Thyroid gland (tissue), 4 donors: ENCODE data around the gene LRIT2. TPM values are rescaled to one million over a fixed set of nuclear protein-coding genes. Genes with fewer than 3 reads are reported as not detected.

ENCODE experiments used
- DNase-seq, 2 donors: peaks; one replicate each; pipeline ENCODE4 v3.0.0-alpha.2; 2019
- H3K27ac ChIP-seq, 3 donors: fragments of 200-600 bp; sonication (generic); 1 replicate in 2 of 3; 2 replicates in 1 of 3; pipeline ENCODE4 v1.5.1; 2016 to 2019; ENCODE audit warnings: mild to moderate bottlenecking in 1 of 3, moderate library complexity in 1 of 3
- H3K27me3 ChIP-seq: fragments of 200-600 bp; sonication (generic); one replicate; pipeline ENCODE4 v1.5.1; 2019
- H3K36me3 ChIP-seq, 2 donors: fragments of 200-600 bp; sonication (generic); one replicate each; pipeline ENCODE4 v1.5.1; 2016 to 2019
- H3K4me1 ChIP-seq, 2 donors: fragments of 200-600 bp; sonication (generic); one replicate each; pipeline ENCODE4 v1.5.1; 2017 to 2019
- H3K4me3 ChIP-seq, 3 donors: fragments of 200-600 bp; sonication (generic); replicated peaks in 1 of 3; 1 replicate in 2 of 3; 2 replicates in 1 of 3; pipeline ENCODE4 v1.5.1; 2016; ENCODE audit warnings: mild to moderate bottlenecking in 1 of 3
- H3K9me3 ChIP-seq: fragments of 200-600 bp; sonication (generic); one replicate; pipeline ENCODE4 v1.5.1; 2017
- POLR2A ChIP-seq, 2 donors: fragments of 450-650 bp; IDR thresholded peaks; one replicate each; pipeline ENCODE4 v1.6.1; 2017; ENCODE audit warnings: antibody characterized with exemption in 2 of 2, mild to moderate bottlenecking in 2 of 2, moderate library complexity in 1 of 2
- WGBS, 2 donors: methylation state at CpG; one replicate each; pipeline ENCODE4 v1.1.5; 2017; 5-methylcytosine and 5-hydroxymethylcytosine counted together
- intact Hi-C: fragments of 100-400 bp; cut with DNase I; formaldehyde crosslinking; loops from one replicate; pipeline ENCODE4 v1.15.1; 2023
- total RNA-seq, 4 donors: library from RNA; depleted of rRNA; stranded (reverse); fragments of >200 nt; gene quantifications; one replicate each; pipeline ENCODE4 v1.2.3, GENCODE V29; 2016
- TF ChIP-seq, protein P1 (sequence below), 6 experiments: fragments of 200-600 bp in 3 of 6; fragments of 450-650 bp in 3 of 6; sonication (generic) in 3 of 6; IDR thresholded peaks; one replicate each; pipeline ENCODE4 v1.5.1; 2016 to 2019; ENCODE audit warnings: antibody characterized with exemption in 6 of 6, mild to moderate bottlenecking in 2 of 6, inconsistent platforms in 1 of 6, moderate library complexity in 1 of 6

The LRIT2 gene
- total RNA-seq, 4 donors from 2014 or later = not detected

DNA sequence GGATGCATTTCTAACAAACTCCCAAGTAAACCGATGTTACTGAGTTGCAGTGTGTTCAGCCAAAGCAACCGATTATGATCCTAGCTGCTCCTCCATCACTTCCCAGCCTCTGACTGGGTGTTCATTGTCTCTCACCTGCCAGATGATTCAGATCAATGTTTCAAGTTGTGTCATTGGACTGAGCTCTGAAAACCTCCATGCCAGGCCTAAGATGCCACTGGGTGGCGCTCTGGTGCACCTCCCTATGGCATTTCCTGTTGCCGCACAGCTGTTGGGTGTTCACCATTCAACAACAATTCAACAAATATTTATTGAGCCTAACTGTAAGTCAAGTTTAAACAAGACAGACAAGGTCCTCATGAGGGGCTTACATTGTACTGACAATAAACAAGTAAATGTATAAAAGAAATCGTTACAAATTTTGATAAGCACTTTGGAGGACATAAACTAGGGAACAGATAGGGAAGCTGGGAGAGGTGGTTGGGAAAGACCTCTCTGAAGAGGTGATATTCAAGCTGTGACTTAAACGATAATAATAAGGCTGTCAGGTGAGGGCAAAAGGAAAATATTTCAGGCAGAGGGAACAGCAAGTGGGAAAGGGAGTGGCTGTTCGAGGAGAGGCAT is 42.3 kb upstream of the LRIT2 start:
- H3K27ac ChIP-seq = no peak overlapping the region
- H3K36me3 ChIP-seq = no peaks in the 10 kb centered on the region
- intact Hi-C loops = no loop called here
- H3K27me3 ChIP-seq = no peaks in the 10 kb centered on the region
- H3K9me3 ChIP-seq = no peaks in the 10 kb centered on the region
- 40 to 42% methylated on average over 7 of the region's 7 CpGs for WGBS, 2 donors
- peak; percentile 19 to 22 for DNase-seq
- TF ChIP-seq POLR2A (IDR thresholded peaks at IDR 0.05) = no peak
- TF ChIP-seq, protein P1, sequence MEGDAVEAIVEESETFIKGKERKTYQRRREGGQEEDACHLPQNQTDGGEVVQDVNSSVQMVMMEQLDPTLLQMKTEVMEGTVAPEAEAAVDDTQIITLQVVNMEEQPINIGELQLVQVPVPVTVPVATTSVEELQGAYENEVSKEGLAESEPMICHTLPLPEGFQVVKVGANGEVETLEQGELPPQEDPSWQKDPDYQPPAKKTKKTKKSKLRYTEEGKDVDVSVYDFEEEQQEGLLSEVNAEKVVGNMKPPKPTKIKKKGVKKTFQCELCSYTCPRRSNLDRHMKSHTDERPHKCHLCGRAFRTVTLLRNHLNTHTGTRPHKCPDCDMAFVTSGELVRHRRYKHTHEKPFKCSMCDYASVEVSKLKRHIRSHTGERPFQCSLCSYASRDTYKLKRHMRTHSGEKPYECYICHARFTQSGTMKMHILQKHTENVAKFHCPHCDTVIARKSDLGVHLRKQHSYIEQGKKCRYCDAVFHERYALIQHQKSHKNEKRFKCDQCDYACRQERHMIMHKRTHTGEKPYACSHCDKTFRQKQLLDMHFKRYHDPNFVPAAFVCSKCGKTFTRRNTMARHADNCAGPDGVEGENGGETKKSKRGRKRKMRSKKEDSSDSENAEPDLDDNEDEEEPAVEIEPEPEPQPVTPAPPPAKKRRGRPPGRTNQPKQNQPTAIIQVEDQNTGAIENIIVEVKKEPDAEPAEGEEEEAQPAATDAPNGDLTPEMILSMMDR (IDR thresholded peaks at IDR 0.05) = peak in 4 of 6 experiments; percentile 6 to 35 (median 12)
- no peak overlapping the region for H3K4me3 ChIP-seq
- no peaks in the 10 kb centered on the region for H3K4me1 ChIP-seq

GRCh38 chr10:84265418-84265817 is 40.1 kb upstream of the LRIT2 start:
- intact Hi-C loops = loop anchor here (2.0 kb wide), 1 partner anchor 271 kb away; no protein-coding TSS in a partner anchor
- Histone ChIP-seq H3K4me3 (no peak overlapping the region), H3K27me3 (no peaks in the 10 kb centered on the region)

GRCh38 chr10:84264611-84265141 is 39.3 kb upstream of the LRIT2 start:
- no peaks in the 10 kb centered on the region for H3K36me3 ChIP-seq
- H3K27me3 ChIP-seq = no peaks in the 10 kb centered on the region
- TF ChIP-seq, protein P1 (IDR thresholded peaks at IDR 0.05) = peak; percentile 75 to 96 (median 90)
- TF ChIP-seq POLR2A (IDR thresholded peaks at IDR 0.05) = no peak
- DNase-seq = peak; percentile 70 to 73
- no peaks in the 10 kb centered on the region for H3K4me1 ChIP-seq
- no peaks in the 10 kb centered on the region for H3K9me3 ChIP-seq
- no peak overlapping the region for H3K27ac ChIP-seq
- no peak overlapping the region for H3K4me3 ChIP-seq
- intact Hi-C loops = loop anchor here (2.0 kb wide), 1 partner anchor 272 kb away; no protein-coding TSS in a partner anchor
- WGBS, 2 donors = 5 to 6% methylated on average over 11 of the region's 11 CpGs

More at GRCh38 chr10:84265418-84265817, 40.1 kb upstream of the LRIT2 start:
- Histone ChIP-seq H3K4me1 (no peaks in the 10 kb centered on the region), H3K36me3 (no peaks in the 10 kb centered on the region), H3K9me3 (no peaks in the 10 kb centered on the region), H3K27ac (no peak overlapping the region)
- no peak for DNase-seq
- TF ChIP-seq POLR2A (IDR thresholded peaks at IDR 0.05) = no peak
- TF ChIP-seq, protein P1 (IDR thresholded peaks at IDR 0.05) = no peak
- 75 to 82% methylated on average over 4 of the region's 4 CpGs for WGBS, 2 donors

GRCh38 chr10:84263716-84264115 is 38.4 kb upstream of the LRIT2 start:
- intact Hi-C loops = loop anchor here (2.0 kb wide), 1 partner anchor 273 kb away; no protein-coding TSS in a partner anchor

More at GRCh38 chr10:84263716-84264115, 38.4 kb upstream of the LRIT2 start:
- TF ChIP-seq, protein P1 (IDR thresholded peaks at IDR 0.05) = no peak
- no peak for TF ChIP-seq POLR2A (IDR thresholded peaks at IDR 0.05)
- Histone ChIP-seq H3K4me1 (no peaks in the 10 kb centered on the region), H3K9me3 (no peaks in the 10 kb centered on the region), H3K36me3 (no peaks in the 10 kb centered on the region), H3K27me3 (no peaks in the 10 kb centered on the region), H3K27ac (no peak overlapping the region), H3K4me3 (no peak overlapping the region)
- no peak for DNase-seq
- 76 to 88% methylated on average over 5 of the region's 5 CpGs for WGBS, 2 donors
